ENCODE results near the gene SPTBN1. TPM values are rescaled to one million over a fixed set of nuclear protein-coding genes. Genes with fewer than 3 reads are reported as not detected.

SPTBN1 gene
- total and polyA plus RNA-seq, 2 of the 13 experiments (the other 11 are each of a cell fraction or from before 2014, with no cell fraction given) = 123 to 299 TPM

- ATAC-seq (peak; percentile 79), FAIRE-seq (peak; percentile 68), DNase-seq (ENCODE audit: low spot score) (peak; percentile 62)
- Histone ChIP-seq H3K27me3 (ENCODE audit: control insufficient read depth in 1 of 2, insufficient read depth in 2 of 2, low read length in 2 of 2) (no peaks in the 10 kb centered on the region), H3K27ac (ENCODE audit: extremely low read length, insufficient read depth, low read length) (no peak overlapping the region), H3K36me3 (replicated peaks in 1 of 2; ENCODE audit: control insufficient read depth in 1 of 2, insufficient read depth in 2 of 2, low read length in 2 of 2) (peaks cover 58 to 99% of the 10 kb centered on the region in 2 experiments), H4K20me1 (ENCODE audit: insufficient read depth, low read length) (peaks cover 4% of the 10 kb centered on the region; the same call in 1 of the 2 replicates), H3K4me3 (replicated peaks in 1 of 3; ENCODE audit: insufficient read depth in 1 of 3, low read depth in 2 of 3, low read length in 3 of 3) (no peak overlapping the region), H3K4me2 (ENCODE audit: low read depth, low read length) (no peak overlapping the region), H2AFZ (ENCODE audit: low read length) (no peak overlapping the region), H3K79me2 (ENCODE audit: insufficient read depth, low read length) (no peaks in the 10 kb centered on the region), H3K9ac (ENCODE audit: insufficient read depth, low read depth, low read length) (no peak overlapping the region), H3K9me3 (ENCODE audit: low read length) (no peaks in the 10 kb centered on the region), H3K4me1 (ENCODE audit: insufficient read depth, low read length) (peaks cover 12% of the 10 kb centered on the region)
- BruUV-seq (replicated peaks) = no TSS peak
- in situ Hi-C loops (cut with HindIII; ENCODE audit: extremely low pct_ligation_motif_present, low pct_unique_long_range_greater_than_20kb) (no loop called here), intact Hi-C loops (cut with micrococcal nuclease; ENCODE audit: unreplicated experiment) (loop anchor here (1.0 kb wide), 1 partner anchor 47 kb away; no protein-coding TSS in a partner anchor)
- POLR2A ChIA-PET = interaction anchor here (2.5 kb wide), 1 partner anchor 9 kb away, joined by 7 read pairs; no protein-coding TSS in a partner anchor
- WGBS (ENCODE audit: low lambda C conversion rate) = 87% methylated on average over 12 of the region's 12 CpGs
- CTCF ChIA-PET (ENCODE audit: low intra/inter-chr PET ratio, low total read pairs) = interaction anchor here (1.5 to 3.3 kb wide), 2 partner anchors 47 to 135 kb away, joined by 4 to 22 read pairs; no protein-coding TSS in a partner anchor
- no peak for TF ChIP-seq ZNF367 (CRISPR knock-in tag; IDR thresholded peaks at IDR 0.05; ENCODE audit: borderline replicate concordance)
- no peak for TF ChIP-seq MAZ (IDR thresholded peaks at IDR 0.05; ENCODE audit: borderline replicate concordance, low read depth, low read length)
- TF ChIP-seq MAZ (CRISPR knock-in tag; IDR thresholded peaks at IDR 0.05; ENCODE audit: low read depth) = no peak
- peak; percentile 80 for TF ChIP-seq STAG1 (CRISPR knock-in tag; IDR thresholded peaks at IDR 0.05)
- no peak for TF ChIP-seq TOPORS (CRISPR knock-in tag; IDR thresholded peaks at IDR 0.05)
- 0 out of 2 replicates have a peak, but pooled peaks have one; percentile 18 for TF ChIP-seq PITX1 (CRISPR knock-in tag; IDR thresholded peaks at IDR 0.05)
- TF ChIP-seq ZNF687 (CRISPR knock-in tag; IDR thresholded peaks at IDR 0.05) = peak; percentile 51
- peak; percentile 75 for TF ChIP-seq RBM22 (optimal IDR thresholded peaks at IDR 0.05; ENCODE audit: low read length)
- TF ChIP-seq REST (IDR thresholded peaks at IDR 0.05; ENCODE audit: borderline replicate concordance in 1 of 2, low read depth in 1 of 2, low read length in 2 of 2) = peak in 1 of 2 experiments; percentile 37; a peak in 1 of 4 replicates
- TF ChIP-seq ZNF280D (CRISPR knock-in tag; IDR thresholded peaks at IDR 0.05) = no peak
- peak; percentile 24 for TF ChIP-seq ZNF883 (CRISPR knock-in tag; IDR thresholded peaks at IDR 0.05; ENCODE audit: not compliant biosample characterization)
- peak; percentile 79 for TF ChIP-seq AGO2 (optimal IDR thresholded peaks at IDR 0.05; ENCODE audit: low read depth, low read length)
- TF ChIP-seq MZF1 (CRISPR knock-in tag; IDR thresholded peaks at IDR 0.05; ENCODE audit: borderline replicate concordance) = 0 out of 2 replicates have a peak, but pooled peaks have one; percentile 47
These were observed 201.5 kb downstream of the SPTBN1 start for GRCh38 chr2:54657664-54658083.
